Skin epidermis (tissue), 12 donors: ENCODE measurements around the gene PCDHB16.
A peak's percentile ranks its signal among the peaks of the same experiment; 100 is the strongest.
"Not testable (repeated sequence)": the region's sequence is repeated elsewhere in the genome, so short reads cannot be mapped to it uniquely, and the experiment has no call there.

Experiments
- H3K27ac ChIP-seq, 21 experiments: fragments of 200-600 bp; sonication (generic) in 11 of 21; one replicate each; pipeline ENCODE4 v1.5.0; 2020; ENCODE audit warnings: mild to moderate bottlenecking in 3 of 21, inconsistent platforms in 2 of 21, moderate library complexity in 2 of 21
- H3K4me3 ChIP-seq, 7 experiments: fragments of 200-600 bp; sonication (generic) in 2 of 7; one replicate each; pipeline ENCODE4 v1.5.0; 2020; ENCODE audit warnings: inconsistent platforms in 2 of 7, mild to moderate bottlenecking in 2 of 7, moderate library complexity in 1 of 7

Gene PCDHB16

DNA sequence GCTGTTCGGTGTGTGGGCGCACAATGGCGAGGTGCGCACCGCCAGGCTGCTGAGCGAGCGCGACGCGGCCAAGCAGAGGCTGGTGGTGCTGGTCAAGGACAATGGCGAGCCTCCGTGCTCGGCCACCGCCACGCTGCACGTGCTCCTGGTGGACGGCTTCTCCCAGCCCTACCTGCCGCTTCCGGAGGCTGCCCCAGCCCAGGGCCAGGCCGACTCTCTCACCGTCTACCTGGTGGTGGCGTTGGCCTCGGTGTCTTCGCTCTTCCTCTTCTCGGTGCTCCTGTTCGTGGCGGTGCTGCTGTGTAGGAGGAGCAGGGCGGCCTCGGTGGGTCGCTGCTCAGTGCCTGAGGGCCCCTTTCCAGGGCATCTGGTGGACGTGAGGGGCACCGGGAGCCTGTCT lies 2.3 kb upstream of the PCDHB16 start:
- not testable (repeated sequence) for H3K4me3 ChIP-seq, H3K27ac ChIP-seq

DNA sequence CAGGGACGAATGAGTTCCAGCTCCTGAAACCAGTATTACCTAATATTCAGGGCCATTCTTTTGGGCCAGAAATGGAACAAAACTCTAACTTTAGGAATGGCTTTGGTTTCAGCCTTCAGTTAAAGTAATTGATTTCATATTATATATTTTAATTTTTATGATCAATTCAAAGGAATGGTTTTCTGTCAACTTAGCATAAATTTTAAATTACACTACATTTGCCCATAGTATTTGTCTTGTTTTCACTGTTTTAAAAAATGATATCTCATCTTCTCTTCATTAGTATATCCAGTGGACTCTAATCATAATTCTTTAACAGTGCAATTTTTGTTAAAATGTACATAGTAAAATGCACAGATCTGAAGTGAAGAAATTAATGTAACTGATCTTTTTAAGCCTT lies 1.9 kb upstream of the PCDHB16 start:
- Histone ChIP-seq H3K27ac (no peak overlapping the region), H3K4me3 (no peak overlapping the region)

DNA sequence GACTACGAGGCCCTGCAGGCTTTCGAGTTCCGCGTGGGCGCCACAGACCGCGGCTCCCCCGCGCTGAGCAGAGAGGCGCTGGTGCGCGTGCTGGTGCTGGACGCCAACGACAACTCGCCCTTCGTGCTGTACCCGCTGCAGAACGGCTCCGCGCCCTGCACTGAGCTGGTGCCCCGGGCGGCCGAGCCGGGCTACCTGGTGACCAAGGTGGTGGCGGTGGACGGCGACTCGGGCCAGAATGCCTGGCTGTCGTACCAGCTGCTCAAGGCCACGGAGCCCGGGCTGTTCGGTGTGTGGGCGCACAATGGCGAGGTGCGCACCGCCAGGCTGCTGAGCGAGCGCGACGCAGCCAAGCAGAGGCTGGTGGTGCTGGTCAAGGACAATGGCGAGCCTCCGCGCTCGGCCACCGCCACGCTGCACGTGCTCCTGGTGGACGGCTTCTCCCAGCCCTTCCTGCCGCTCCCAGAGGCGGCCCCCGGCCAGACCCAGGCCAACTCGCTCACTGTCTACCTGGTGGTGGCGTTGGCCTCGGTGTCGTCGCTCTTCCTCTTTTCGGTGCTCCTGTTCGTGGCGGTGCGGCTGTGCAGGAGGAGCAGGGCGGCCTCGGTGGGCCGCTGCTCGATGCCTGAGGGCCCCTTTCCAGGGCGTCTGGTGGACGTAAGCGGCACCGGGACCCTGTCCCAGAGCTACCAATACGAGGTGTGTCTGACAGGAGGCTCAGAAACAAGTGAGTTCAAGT lies 2.1 kb downstream of the PCDHB16 start:
- not testable (repeated sequence) for H3K27ac ChIP-seq, H3K4me3 ChIP-seq

DNA sequence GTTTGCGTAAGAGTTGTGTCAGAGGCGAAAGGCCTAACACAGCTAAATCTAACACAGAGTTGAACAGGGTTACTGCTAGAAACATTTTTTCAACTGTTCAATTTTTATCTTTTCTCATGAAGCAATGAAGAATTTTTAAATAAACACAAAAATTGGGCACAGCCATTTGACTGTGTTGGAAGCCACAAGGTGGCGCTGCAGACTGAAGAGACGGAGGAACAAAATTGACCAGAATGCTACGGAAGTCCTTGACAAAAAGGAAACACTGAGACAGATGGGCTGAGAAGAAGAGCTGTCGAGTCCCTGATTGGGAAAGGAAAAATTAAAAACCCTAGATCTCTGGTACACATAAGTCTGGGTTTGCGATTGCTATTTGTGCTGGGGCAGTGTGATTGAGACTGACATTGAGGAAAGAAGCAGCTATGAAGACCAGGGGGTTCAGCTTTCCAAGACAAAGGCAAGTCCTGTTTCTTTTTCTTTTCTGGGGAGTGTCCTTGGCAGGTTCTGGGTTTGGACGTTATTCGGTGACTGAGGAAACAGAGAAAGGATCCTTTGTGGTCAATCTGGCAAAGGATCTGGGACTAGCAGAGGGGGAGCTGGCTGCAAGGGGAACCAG lies 4.8 kb downstream of the PCDHB16 start, which contains the start of gene PCDHB9:
Gene PCDHB9 (plus strand): TSS at position 265 of the 616 bp plus-strand sequence. CDS start 158 bp downstream, at position 423.
- no peak within 1 kb of the TSS for H3K4me3 ChIP-seq
- no peak within 1 kb of the TSS for H3K27ac ChIP-seq

DNA sequence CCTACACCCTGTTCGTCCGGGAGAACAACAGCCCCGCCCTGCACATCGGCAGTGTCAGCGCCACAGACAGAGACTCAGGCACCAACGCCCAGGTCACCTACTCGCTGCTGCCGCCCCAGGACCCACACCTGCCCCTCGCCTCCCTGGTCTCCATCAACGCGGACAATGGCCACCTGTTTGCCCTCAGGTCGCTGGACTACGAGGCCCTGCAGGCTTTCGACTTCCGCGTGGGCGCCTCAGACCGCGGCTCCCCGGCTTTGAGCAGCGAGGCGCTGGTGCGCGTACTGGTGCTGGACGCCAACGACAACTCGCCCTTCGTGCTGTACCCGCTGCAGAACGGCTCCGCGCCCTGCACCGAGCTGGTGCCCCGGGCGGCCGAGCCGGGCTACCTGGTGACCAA lies 6.5 kb downstream of the PCDHB16 start:
- H3K4me3 ChIP-seq, H3K27ac ChIP-seq: not testable (repeated sequence)

DNA sequence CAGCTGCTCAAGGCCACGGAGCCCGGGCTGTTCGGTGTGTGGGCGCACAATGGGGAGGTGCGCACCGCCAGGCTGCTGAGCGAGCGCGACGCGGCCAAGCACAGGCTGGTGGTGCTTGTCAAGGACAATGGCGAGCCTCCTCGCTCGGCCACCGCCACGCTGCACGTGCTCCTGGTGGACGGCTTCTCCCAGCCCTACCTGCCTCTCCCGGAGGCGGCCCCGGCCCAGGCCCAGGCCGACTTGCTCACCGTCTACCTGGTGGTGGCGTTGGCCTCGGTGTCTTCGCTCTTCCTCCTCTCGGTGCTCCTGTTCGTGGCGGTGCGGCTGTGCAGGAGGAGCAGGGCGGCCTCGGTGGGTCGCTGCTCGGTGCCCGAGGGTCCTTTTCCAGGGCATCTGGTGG lies 6.9 kb downstream of the PCDHB16 start:
- not testable (repeated sequence) for H3K27ac ChIP-seq, H3K4me3 ChIP-seq

DNA sequence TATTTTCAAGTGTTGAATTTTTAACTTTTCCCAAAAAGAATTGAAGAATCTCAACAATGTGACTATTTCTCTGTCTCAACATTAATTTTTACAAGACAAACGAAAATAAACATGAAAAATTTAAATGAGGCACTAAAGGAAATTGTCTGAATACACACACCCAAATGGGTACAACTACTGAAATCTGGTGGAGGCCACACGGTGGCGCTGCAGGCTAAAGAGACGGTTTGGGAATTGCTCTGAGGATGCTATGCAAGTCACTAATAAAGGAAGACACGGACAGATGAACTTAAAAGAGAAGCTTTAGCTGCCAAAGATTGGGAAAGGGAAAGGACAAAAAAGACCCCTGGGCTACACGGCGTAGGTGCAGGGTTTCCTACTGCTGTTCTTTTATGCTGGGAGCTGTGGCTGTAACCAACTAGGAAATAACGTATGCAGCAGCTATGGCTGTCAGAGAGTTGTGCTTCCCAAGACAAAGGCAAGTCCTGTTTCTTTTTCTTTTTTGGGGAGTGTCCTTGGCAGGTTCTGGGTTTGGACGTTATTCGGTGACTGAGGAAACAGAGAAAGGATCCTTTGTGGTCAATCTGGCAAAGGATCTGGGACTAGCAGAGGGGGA lies 10.0 kb downstream of the PCDHB16 start, which contains the start of gene PCDHB10:
Gene PCDHB10 (plus strand): TSS at position 244 of the 616 bp plus-strand sequence. CDS start 200 bp downstream, at position 444.
- Histone ChIP-seq H3K4me3 (no peak within 1 kb of the TSS), H3K27ac (no peak within 1 kb of the TSS)

DNA sequence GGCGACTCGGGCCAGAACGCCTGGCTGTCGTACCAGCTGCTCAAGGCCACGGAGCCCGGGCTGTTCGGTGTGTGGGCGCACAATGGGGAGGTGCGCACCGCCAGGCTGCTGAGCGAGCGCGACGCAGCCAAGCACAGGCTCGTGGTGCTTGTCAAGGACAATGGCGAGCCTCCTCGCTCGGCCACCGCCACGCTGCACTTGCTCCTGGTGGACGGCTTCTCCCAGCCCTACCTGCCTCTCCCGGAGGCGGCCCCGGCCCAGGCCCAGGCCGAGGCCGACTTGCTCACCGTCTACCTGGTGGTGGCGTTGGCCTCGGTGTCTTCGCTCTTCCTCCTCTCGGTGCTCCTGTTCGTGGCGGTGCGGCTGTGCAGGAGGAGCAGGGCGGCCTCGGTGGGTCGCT lies 12.1 kb downstream of the PCDHB16 start:
- not testable (repeated sequence) for H3K4me3 ChIP-seq, H3K27ac ChIP-seq

DNA sequence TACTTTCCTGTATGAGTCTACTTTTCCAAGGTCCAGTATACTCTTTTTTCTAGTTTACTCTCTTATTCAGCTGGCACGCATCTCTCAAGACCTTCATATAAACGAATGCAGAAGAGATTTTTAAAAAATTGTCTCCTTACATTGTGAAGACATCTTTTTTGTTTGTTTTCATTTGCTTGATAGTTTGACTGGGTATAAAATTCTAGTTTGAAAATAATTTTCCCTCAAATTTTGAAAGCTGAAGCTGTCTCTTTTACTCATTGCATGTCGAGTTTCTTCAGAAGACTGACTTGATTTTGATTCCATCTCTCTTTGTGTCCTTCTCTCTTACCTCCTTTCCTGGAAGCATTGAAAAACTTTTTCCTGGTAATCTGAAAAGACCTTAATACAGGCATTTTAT lies 14.2 kb downstream of the PCDHB16 start:
- Histone ChIP-seq H3K4me3 (no peak overlapping the region), H3K27ac (no peak overlapping the region)

DNA sequence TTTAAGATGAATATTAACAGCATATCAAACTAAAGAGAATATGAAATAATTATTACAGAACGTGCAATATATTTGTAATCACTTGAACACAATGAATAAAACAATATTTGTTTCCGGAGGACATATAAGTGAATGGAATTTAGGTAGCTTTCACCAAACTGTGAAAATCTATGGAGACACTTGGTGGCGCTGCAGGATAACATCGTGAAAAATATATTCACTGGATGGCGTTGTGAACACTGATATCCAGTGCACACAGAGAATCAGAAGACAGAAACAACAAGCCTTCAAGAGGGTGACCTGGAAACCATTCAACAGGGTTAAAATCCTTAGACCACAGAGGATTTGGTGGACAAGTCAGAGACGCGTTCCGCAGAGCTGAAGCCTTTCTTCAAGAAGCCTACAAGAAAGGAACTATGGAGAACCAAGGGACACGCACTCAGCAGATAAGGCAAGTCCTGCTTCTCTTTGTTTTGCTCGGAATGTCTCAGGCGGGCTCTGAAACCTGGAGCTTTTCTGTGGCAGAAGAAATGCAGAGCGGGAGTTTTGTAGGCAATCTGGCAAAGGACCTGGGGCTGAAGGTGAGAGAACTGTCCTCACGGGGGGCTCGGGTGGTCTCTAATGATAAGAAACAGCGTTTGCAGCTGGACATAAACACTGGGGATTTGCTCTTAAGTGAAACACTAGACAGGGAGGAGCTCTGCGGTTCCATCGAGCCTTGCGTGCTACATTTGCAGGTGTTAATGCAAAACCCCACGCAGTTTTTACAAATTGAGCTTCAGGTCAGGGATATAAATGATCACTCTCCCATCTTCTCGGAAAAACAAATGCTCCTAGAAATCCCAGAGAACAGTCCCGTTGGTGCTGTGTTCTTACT lies 17.4 kb downstream of the PCDHB16 start, which contains the start of gene PCDHB11:
Gene PCDHB11 (plus strand): TSS at position 269 of the 877 bp plus-strand sequence. CDS start 148 bp downstream, at position 417.
- Histone ChIP-seq H3K4me3 (peak within 1 kb of the TSS in 3 of 7 experiments; percentile 3 to 19 (median 15)), H3K27ac (peak within 1 kb of the TSS in 1 of 21 experiments; percentile 9)

DNA sequence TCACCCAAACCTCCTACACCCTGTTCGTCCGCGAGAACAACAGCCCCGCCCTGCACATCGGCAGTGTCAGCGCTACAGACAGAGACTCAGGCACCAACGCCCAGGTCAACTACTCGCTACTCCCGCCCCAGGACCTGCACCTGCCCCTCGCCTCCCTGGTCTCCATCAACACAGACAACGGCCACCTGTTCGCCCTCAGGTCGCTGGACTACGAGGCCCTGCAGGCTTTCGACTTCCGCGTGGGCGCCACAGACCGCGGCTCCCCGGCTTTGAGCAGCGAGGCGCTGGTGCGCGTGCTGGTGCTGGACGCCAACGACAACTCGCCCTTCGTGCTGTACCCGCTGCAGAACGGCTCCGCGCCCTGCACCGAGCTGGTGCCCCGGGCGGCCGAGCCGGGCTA lies 18.9 kb downstream of the PCDHB16 start:
- not testable (repeated sequence) for H3K27ac ChIP-seq, H3K4me3 ChIP-seq

DNA sequence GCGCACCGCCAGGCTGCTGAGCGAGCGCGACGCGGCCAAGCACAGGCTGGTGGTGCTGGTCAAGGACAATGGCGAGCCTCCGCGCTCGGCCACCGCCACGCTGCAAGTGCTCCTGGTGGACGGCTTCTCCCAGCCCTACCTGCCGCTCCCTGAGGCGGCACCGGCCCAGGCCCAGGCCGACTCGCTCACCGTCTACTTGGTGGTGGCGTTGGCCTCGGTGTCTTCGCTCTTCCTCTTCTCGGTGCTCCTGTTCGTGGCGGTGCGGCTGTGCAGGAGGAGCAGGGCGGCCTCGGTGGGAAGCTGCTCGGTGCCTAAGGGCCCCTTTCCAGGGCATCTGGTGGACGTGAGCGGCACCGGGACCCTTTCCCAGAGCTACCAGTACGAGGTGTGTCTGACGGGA lies 19.5 kb downstream of the PCDHB16 start:
- H3K27ac ChIP-seq, H3K4me3 ChIP-seq: not testable (repeated sequence)

DNA sequence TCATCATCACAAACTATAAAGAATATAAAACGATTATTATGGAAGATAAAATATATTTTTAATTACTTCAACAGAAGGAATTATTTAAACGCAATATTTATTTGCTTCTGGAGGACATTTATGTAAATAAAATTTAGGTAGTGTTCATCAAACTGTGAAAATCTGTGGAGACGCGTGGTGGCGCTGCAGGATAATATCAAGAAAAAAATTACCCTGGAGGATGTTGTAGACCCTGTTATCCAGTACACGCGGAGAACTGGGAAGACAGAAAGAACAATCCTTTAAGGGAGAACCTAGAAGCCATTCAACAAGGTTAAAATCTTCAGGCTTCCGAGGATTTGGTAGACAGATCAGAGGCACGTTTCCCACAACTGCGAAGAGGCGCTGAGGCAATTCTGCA lies 26.3 kb downstream of the PCDHB16 start, which contains the start of gene PCDHB12:
Gene PCDHB12 (plus strand): TSS at position 242 of the 400 bp plus-strand sequence. CDS start 189 bp downstream, outside the sequence.
- H3K27ac ChIP-seq: no peak within 1 kb of the TSS
- no peak within 1 kb of the TSS for H3K4me3 ChIP-seq

DNA sequence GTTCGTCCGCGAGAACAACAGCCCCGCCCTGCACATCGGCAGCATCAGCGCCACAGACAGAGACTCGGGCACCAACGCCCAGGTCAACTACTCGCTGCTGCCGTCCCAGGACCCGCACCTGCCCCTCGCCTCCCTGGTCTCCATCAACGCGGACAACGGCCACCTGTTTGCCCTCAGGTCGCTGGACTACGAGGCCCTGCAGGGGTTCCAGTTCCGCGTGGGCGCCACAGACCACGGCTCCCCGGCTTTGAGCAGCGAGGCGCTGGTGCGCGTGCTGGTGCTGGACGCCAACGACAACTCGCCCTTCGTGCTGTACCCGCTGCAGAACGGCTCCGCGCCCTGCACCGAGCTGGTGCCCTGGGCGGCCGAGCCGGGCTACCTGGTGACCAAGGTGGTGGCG lies 28.1 kb downstream of the PCDHB16 start:
- H3K27ac ChIP-seq, H3K4me3 ChIP-seq: not testable (repeated sequence)

DNA sequence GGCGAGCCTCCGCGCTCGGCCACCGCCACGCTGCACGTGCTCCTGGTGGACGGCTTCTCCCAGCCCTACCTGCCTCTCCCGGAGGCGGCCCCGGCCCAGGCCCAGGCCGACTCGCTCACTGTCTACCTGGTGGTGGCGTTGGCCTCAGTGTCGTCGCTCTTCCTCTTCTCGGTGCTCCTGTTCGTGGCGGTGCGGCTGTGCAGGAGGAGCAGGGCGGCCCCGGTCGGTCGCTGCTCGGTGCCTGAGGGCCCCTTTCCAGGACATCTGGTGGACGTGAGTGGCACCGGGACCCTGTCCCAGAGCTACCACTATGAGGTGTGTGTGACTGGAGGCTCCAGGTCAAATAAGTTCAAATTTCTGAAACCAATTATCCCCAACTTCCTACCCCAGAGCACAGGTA lies 28.7 kb downstream of the PCDHB16 start:
- not testable (repeated sequence) for H3K27ac ChIP-seq, H3K4me3 ChIP-seq

DNA sequence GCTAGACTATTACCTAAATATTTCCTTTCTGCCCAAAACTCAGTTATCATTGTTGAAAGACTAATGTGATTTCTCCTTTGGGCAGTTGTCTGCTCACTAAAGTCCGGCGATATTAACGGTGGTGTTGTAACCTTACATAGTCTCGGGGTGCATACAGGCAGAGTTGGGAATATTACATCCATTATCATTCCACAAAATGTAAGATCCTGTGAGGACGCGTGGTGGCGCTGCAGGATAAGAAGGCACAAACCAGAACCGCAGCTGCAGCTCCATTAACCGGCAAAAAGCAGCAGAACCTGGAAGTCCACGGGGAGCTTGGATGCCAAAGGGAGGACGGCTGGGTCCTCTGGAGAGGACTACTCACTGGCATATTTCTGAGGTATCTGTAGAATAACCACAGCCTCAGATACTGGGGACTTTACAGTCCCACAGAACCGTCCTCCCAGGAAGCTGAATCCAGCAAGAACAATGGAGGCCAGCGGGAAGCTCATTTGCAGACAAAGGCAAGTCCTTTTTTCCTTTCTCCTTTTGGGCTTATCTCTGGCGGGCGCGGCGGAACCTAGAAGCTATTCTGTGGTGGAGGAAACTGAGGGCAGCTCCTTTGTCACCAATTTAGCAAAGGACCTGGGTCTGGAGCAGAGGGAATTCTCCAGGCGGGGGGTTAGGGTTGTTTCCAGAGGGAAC lies 31.6 kb downstream of the PCDHB16 start, which contains the start of gene PCDHB13:
Gene PCDHB13 (plus strand): TSS at position 264 of the 684 bp plus-strand sequence. CDS start 205 bp downstream, at position 469.
- peak within 1 kb of the TSS in 1 of 7 experiments; percentile 22 for H3K4me3 ChIP-seq
- not testable (repeated sequence) for H3K27ac ChIP-seq

DNA sequence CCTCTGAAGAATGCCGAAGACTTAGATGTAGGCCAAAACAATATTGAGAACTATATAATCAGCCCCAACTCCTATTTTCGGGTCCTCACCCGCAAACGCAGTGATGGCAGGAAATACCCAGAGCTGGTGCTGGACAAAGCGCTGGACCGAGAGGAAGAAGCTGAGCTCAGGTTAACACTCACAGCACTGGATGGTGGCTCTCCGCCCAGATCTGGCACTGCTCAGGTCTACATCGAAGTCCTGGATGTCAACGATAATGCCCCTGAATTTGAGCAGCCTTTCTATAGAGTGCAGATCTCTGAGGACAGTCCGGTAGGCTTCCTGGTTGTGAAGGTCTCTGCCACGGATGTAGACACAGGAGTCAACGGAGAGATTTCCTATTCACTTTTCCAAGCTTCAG lies 32.4 kb downstream of the PCDHB16 start:
- H3K4me3 ChIP-seq, H3K27ac ChIP-seq: not testable (repeated sequence)

DNA sequence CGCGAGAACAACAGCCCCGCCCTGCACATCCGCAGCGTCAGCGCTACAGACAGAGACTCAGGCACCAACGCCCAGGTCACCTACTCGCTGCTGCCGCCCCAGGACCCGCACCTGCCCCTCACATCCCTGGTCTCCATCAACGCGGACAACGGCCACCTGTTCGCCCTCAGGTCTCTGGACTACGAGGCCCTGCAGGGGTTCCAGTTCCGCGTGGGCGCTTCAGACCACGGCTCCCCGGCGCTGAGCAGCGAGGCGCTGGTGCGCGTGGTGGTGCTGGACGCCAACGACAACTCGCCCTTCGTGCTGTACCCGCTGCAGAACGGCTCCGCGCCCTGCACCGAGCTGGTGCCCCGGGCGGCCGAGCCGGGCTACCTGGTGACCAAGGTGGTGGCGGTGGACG lies 33.3 kb downstream of the PCDHB16 start:
- not testable (repeated sequence) for H3K4me3 ChIP-seq, H3K27ac ChIP-seq

DNA sequence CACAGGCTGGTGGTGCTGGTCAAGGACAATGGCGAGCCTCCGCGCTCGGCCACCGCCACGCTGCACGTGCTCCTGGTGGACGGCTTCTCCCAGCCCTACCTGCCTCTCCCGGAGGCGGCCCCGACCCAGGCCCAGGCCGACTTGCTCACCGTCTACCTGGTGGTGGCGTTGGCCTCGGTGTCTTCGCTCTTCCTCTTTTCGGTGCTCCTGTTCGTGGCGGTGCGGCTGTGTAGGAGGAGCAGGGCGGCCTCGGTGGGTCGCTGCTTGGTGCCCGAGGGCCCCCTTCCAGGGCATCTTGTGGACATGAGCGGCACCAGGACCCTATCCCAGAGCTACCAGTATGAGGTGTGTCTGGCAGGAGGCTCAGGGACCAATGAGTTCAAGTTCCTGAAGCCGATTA lies 33.8 kb downstream of the PCDHB16 start:
- H3K27ac ChIP-seq, H3K4me3 ChIP-seq: not testable (repeated sequence)
